ENCODE data around the gene SECISBP2.

DNA sequence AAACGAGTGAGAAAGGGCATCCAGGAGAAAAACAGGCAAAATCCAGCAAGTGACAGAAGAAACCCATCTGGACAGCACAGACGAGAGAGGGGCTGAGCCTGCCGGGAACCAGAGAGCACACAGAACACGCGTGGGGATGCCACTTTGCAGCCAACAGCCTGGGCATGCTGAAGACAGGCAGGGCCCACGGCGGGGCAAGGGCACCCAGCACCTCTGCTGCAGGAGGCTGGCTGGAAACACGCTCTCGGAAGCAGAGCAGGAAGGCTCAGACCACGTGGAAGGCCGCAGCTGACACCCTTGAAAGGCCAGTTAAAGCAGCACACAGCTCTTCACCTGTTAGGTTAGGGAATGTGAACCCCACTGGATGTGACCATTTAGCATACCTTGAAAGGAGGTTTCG, 76.1 kb downstream of the SECISBP2 start:
- TF ChIP-seq, protein P1, sequence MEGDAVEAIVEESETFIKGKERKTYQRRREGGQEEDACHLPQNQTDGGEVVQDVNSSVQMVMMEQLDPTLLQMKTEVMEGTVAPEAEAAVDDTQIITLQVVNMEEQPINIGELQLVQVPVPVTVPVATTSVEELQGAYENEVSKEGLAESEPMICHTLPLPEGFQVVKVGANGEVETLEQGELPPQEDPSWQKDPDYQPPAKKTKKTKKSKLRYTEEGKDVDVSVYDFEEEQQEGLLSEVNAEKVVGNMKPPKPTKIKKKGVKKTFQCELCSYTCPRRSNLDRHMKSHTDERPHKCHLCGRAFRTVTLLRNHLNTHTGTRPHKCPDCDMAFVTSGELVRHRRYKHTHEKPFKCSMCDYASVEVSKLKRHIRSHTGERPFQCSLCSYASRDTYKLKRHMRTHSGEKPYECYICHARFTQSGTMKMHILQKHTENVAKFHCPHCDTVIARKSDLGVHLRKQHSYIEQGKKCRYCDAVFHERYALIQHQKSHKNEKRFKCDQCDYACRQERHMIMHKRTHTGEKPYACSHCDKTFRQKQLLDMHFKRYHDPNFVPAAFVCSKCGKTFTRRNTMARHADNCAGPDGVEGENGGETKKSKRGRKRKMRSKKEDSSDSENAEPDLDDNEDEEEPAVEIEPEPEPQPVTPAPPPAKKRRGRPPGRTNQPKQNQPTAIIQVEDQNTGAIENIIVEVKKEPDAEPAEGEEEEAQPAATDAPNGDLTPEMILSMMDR (IDR thresholded peaks at IDR 0.05), result no peak
- no peak for TF ChIP-seq POLR2A (IDR thresholded peaks at IDR 0.05)

Data from body of pancreas (tissue), 4 donors.